ENCODE results near the gene PLEKHD1.

DNA sequence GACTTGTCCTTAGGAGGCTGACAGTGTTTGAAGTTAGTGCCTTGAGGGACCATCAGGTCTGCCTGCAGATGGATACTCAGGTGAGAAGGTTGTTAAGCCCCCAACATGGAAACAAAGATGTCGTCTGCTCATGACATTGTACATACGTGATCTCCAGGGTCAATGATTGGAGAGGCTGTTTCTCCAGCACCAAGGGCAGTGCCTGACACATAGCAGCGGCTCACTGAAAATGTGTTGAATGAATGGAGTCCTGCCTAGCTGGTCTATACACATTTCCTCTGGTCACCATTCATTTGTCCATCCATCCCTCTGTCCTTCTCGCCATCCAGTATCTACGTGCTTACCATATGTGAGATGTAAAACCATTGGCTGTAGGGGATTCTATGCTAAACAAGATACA is 83.0 kb downstream of the PLEKHD1 start:
- TF ChIP-seq, protein P1, sequence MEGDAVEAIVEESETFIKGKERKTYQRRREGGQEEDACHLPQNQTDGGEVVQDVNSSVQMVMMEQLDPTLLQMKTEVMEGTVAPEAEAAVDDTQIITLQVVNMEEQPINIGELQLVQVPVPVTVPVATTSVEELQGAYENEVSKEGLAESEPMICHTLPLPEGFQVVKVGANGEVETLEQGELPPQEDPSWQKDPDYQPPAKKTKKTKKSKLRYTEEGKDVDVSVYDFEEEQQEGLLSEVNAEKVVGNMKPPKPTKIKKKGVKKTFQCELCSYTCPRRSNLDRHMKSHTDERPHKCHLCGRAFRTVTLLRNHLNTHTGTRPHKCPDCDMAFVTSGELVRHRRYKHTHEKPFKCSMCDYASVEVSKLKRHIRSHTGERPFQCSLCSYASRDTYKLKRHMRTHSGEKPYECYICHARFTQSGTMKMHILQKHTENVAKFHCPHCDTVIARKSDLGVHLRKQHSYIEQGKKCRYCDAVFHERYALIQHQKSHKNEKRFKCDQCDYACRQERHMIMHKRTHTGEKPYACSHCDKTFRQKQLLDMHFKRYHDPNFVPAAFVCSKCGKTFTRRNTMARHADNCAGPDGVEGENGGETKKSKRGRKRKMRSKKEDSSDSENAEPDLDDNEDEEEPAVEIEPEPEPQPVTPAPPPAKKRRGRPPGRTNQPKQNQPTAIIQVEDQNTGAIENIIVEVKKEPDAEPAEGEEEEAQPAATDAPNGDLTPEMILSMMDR (conservative IDR thresholded peaks at IDR 0.05; ENCODE audit: low read length): no peak
- TF ChIP-seq EZH2phosphoT487 (IDR thresholded peaks at IDR 0.05; ENCODE audit: borderline replicate concordance, low read depth, low read length): no peak

Measured in OCI-LY7 (cell line).